Astrocyte (in vitro differentiated cells and primary cell): ENCODE results near the gene EFTUD2.

ENCODE experiments used
- EZH2 ChIP-seq: IDR thresholded peaks from 2 replicates; pipeline ENCODE4 v1.6.1; 2012; ENCODE audit warnings: mild to moderate bottlenecking, low read length, inconsistent platforms; ENCODE audit not compliant: insufficient read depth
- TF ChIP-seq, protein P1 (sequence below): IDR thresholded peaks from 2 replicates; pipeline ENCODE4 v1.5.1; 2011; ENCODE audit warnings: low read depth, mild to moderate bottlenecking, inconsistent platforms, low read length, moderate library complexity; ENCODE audit not compliant: insufficient read depth

- TF ChIP-seq, protein P1, sequence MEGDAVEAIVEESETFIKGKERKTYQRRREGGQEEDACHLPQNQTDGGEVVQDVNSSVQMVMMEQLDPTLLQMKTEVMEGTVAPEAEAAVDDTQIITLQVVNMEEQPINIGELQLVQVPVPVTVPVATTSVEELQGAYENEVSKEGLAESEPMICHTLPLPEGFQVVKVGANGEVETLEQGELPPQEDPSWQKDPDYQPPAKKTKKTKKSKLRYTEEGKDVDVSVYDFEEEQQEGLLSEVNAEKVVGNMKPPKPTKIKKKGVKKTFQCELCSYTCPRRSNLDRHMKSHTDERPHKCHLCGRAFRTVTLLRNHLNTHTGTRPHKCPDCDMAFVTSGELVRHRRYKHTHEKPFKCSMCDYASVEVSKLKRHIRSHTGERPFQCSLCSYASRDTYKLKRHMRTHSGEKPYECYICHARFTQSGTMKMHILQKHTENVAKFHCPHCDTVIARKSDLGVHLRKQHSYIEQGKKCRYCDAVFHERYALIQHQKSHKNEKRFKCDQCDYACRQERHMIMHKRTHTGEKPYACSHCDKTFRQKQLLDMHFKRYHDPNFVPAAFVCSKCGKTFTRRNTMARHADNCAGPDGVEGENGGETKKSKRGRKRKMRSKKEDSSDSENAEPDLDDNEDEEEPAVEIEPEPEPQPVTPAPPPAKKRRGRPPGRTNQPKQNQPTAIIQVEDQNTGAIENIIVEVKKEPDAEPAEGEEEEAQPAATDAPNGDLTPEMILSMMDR, result no peak
- no peak for TF ChIP-seq EZH2
Observed at GRCh38 chr17:44842748-44843147, 56.5 kb downstream of the EFTUD2 start.
